SK-N-SH (cell line): ENCODE results near the gene CD34. TPM values are rescaled to one million over a fixed set of nuclear protein-coding genes. Genes with fewer than 3 reads are reported as not detected.

Experiments used
- CTCF ChIA-PET: fragments of 300-600, 350-600 bp; formaldehyde crosslinking; extraction: SDS; loops from one replicate; lab custom pipeline; 2021; lab: Yijun Ruan, JAX
- POLR2A ChIA-PET: fragments of 350-600 bp; sonication (Branson Sonifier 250); formaldehyde crosslinking; extraction: SDS; loops from one replicate; lab custom pipeline; 2020; ENCODE audit warnings: antibody characterized with exemption, inconsistent platforms; lab: Yijun Ruan, JAX
- DNase-seq: peaks from one replicate; pipeline ENCODE4 v3.0.0; 2012
- H2AFZ ChIP-seq: fragments of 200-600 bp; sonication (generic); 2 replicates; pipeline ENCODE4 v1.8.1; 2016; ENCODE audit warnings: antibody characterized with exemption, mild to moderate bottlenecking, low read depth
- H3F3A ChIP-seq: fragments of 200-600 bp; sonication (generic); replicated peaks from 2 replicates; pipeline ENCODE3; 2016; ENCODE audit warnings: antibody characterized with exemption, mild to moderate bottlenecking; ENCODE audit not compliant: insufficient read depth
- H3K27ac ChIP-seq, 2 experiments: fragments of 200-500 bp in 1 of 2; fragments of 200-600 bp in 1 of 2; sonication (Bioruptor generic) in 1 of 2; sonication (generic), shearing (Covaris generic) in 1 of 2; 2 replicates each; pipeline versions ENCODE4 v1.5.1 to v1.6.1; 2014 to 2016; ENCODE audit warnings: low read depth in 2 of 2, inconsistent platforms in 1 of 2, low read length in 1 of 2, mild to moderate bottlenecking in 1 of 2, mixed read lengths in 1 of 2
- H3K27me3 ChIP-seq: fragments of 200-600 bp; sonication (generic), shearing (Covaris generic); 2 replicates; pipeline ENCODE4 v1.6.1; 2016; ENCODE audit warnings: mixed run types; ENCODE audit not compliant: insufficient read depth
- H3K36me3 ChIP-seq, 2 experiments: fragments of 200-500 bp in 1 of 2; fragments of 200-600 bp in 1 of 2; sonication (Bioruptor generic) in 1 of 2; sonication (generic) in 1 of 2; replicated peaks in 1 of 2; 2 replicates each; pipeline versions ENCODE3 to v1.5.1; 2014 to 2016; ENCODE audit warnings: low read length in 1 of 2, mild to moderate bottlenecking in 1 of 2; ENCODE audit not compliant: insufficient read depth in 2 of 2, control insufficient read depth in 1 of 2
- H3K4me1 ChIP-seq, 2 experiments: fragments of 200-500 bp in 1 of 2; fragments of 200-600 bp in 1 of 2; sonication (Bioruptor generic) in 1 of 2; sonication (generic), shearing (Covaris generic) in 1 of 2; 2 replicates each; pipeline versions ENCODE4 v1.5.1 to v1.6.1; 2014 to 2016; ENCODE audit warnings: low read depth in 1 of 2, low read length in 1 of 2, mixed run types in 1 of 2; ENCODE audit not compliant: insufficient read depth in 2 of 2, control insufficient read depth in 1 of 2
- H3K4me2 ChIP-seq: fragments of 200-600 bp; sonication (generic), shearing (Covaris generic); 2 replicates; pipeline ENCODE4 v1.6.1; 2017; ENCODE audit warnings: mixed run types
- H3K4me3 ChIP-seq, 2 experiments: fragments of 200-500 bp in 1 of 2; fragments of 200-600 bp in 1 of 2; sonication (Bioruptor generic) in 1 of 2; sonication (generic), shearing (Covaris generic) in 1 of 2; 2 replicates each; pipeline versions ENCODE4 v1.5.1 to v1.8.1; 2014 to 2016; ENCODE audit warnings: low read depth in 2 of 2, inconsistent platforms in 1 of 2, low read length in 1 of 2, mild to moderate bottlenecking in 1 of 2, mixed read lengths in 1 of 2, moderate library complexity in 1 of 2
- H3K79me2 ChIP-seq: fragments of 200-600 bp; sonication (generic); 2 replicates; pipeline ENCODE4 v1.8.1; 2017; ENCODE audit warnings: mild to moderate bottlenecking; ENCODE audit not compliant: insufficient read depth
- H3K9ac ChIP-seq: fragments of 200-600 bp; sonication (generic); 2 replicates; pipeline ENCODE4 v1.6.1; 2017; ENCODE audit warnings: mixed run types
- H3K9me2 ChIP-seq: fragments of 200-600 bp; sonication (generic); 2 replicates; pipeline ENCODE4 v1.6.1; 2017; ENCODE audit warnings: mixed run types
- H3K9me3 ChIP-seq: fragments of 200-600 bp; sonication (generic); 2 replicates; pipeline ENCODE4 v1.6.1; 2017; ENCODE audit warnings: mixed run types, mild to moderate bottlenecking, moderate library complexity
- H4K20me1 ChIP-seq: fragments of 200-600 bp; sonication (generic); 2 replicates; pipeline ENCODE4 v1.6.1; 2017; ENCODE audit warnings: mild to moderate bottlenecking, mixed run types; ENCODE audit not compliant: insufficient read depth
- FOSL2 ChIP-seq: IDR thresholded peaks from 2 replicates; pipeline ENCODE4 v1.4.0; 2012; ENCODE audit warnings: low read depth, mild to moderate bottlenecking, moderate library complexity, borderline replicate concordance
- GABPA ChIP-seq: IDR thresholded peaks from 2 replicates; pipeline ENCODE4 v1.4.0; 2012; ENCODE audit warnings: low read depth, mild to moderate bottlenecking
- GATA2 ChIP-seq: sonication (generic); formaldehyde crosslinking; IDR thresholded peaks from 2 replicates; pipeline ENCODE4 v1.5.0; 2020; ENCODE audit warnings: mild to moderate bottlenecking, missing genetic modification reagents
- RAD21 ChIP-seq: IDR thresholded peaks from 2 replicates; pipeline ENCODE4 v1.6.1; 2012; ENCODE audit warnings: mild to moderate bottlenecking, low read length
- RCOR1 ChIP-seq: fragments of 150-350 bp; IDR thresholded peaks from 2 replicates; pipeline ENCODE4 v1.6.1; 2017; ENCODE audit warnings: antibody characterized with exemption, low read length
- RFX5 ChIP-seq: IDR thresholded peaks from 2 replicates; pipeline ENCODE4 v1.6.1; 2012; ENCODE audit warnings: mild to moderate bottlenecking, improper control_type of control experiment, low read length
- TAF1 ChIP-seq: IDR thresholded peaks from 2 replicates; pipeline ENCODE4 v1.6.1; 2012; ENCODE audit warnings: low read depth, mild to moderate bottlenecking, low read length, moderate library complexity, borderline replicate concordance
- TCF12 ChIP-seq: IDR thresholded peaks from 2 replicates; pipeline ENCODE4 v1.4.0; 2012
- WGBS: methylation state at CpG from one replicate; pipeline ENCODE4 v1.1.6; 2017; ENCODE audit warnings: low lambda C conversion rate; 5-methylcytosine and 5-hydroxymethylcytosine counted together
- polyA plus RNA-seq, 3 experiments: library from polyadenylated mRNA; depleted of rRNA; stranded (reverse); fragments of >200 nt; gene quantifications; 2 replicates each; pipeline ENCODE4 v1.2.3, GENCODE V29; 2012
- TF ChIP-seq, protein P1 (sequence below): IDR thresholded peaks from 2 replicates; pipeline ENCODE4 v1.4.0; 2012; ENCODE audit warnings: low read depth, borderline replicate concordance
- TF ChIP-seq, protein P2 (sequence below): IDR thresholded peaks from 2 replicates; pipeline ENCODE4 v1.6.1; 2012; ENCODE audit warnings: mild to moderate bottlenecking, low read depth, low read length, moderate library complexity
- TF ChIP-seq, protein P3 (sequence below): fragments of 200-600 bp; sonication (generic); IDR thresholded peaks from 2 replicates; pipeline ENCODE4 v1.6.1; 2017; ENCODE audit warnings: antibody characterized with exemption, mild to moderate bottlenecking, moderate library complexity
- TF ChIP-seq, protein P4 (sequence below): IDR thresholded peaks from 2 replicates; pipeline ENCODE4 v1.4.0; 2012; ENCODE audit warnings: low read depth

Gene CD34
- polyA plus RNA-seq, 1 of the 3 experiments (the other 2 are of a cell fraction) = 0.59 TPM

DNA sequence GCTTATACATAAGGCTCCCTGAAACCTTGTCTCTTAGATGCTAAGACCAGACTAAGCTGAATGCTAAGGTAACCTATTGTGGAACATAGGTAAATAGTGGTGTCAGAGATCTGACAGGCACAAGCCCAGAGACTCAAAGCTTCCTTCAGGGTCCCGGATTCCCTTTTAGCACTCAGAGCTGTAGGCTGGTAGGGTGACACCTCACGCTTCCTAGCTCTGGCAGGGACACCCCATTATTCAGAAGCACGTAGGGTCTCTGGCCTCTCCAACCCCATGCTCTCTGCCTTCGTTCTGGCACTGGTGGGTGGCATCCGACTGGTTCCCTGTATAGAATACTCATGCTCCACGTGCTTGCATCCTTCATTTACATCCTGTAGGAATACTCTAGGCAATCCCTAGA, 68.4 kb downstream of the CD34 start (continued):
- TF ChIP-seq, protein P1, sequence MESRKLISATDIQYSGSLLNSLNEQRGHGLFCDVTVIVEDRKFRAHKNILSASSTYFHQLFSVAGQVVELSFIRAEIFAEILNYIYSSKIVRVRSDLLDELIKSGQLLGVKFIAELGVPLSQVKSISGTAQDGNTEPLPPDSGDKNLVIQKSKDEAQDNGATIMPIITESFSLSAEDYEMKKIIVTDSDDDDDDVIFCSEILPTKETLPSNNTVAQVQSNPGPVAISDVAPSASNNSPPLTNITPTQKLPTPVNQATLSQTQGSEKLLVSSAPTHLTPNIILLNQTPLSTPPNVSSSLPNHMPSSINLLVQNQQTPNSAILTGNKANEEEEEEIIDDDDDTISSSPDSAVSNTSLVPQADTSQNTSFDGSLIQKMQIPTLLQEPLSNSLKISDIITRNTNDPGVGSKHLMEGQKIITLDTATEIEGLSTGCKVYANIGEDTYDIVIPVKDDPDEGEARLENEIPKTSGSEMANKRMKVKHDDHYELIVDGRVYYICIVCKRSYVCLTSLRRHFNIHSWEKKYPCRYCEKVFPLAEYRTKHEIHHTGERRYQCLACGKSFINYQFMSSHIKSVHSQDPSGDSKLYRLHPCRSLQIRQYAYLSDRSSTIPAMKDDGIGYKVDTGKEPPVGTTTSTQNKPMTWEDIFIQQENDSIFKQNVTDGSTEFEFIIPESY = no peak
- TF ChIP-seq, protein P2, sequence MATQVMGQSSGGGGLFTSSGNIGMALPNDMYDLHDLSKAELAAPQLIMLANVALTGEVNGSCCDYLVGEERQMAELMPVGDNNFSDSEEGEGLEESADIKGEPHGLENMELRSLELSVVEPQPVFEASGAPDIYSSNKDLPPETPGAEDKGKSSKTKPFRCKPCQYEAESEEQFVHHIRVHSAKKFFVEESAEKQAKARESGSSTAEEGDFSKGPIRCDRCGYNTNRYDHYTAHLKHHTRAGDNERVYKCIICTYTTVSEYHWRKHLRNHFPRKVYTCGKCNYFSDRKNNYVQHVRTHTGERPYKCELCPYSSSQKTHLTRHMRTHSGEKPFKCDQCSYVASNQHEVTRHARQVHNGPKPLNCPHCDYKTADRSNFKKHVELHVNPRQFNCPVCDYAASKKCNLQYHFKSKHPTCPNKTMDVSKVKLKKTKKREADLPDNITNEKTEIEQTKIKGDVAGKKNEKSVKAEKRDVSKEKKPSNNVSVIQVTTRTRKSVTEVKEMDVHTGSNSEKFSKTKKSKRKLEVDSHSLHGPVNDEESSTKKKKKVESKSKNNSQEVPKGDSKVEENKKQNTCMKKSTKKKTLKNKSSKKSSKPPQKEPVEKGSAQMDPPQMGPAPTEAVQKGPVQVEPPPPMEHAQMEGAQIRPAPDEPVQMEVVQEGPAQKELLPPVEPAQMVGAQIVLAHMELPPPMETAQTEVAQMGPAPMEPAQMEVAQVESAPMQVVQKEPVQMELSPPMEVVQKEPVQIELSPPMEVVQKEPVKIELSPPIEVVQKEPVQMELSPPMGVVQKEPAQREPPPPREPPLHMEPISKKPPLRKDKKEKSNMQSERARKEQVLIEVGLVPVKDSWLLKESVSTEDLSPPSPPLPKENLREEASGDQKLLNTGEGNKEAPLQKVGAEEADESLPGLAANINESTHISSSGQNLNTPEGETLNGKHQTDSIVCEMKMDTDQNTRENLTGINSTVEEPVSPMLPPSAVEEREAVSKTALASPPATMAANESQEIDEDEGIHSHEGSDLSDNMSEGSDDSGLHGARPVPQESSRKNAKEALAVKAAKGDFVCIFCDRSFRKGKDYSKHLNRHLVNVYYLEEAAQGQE = no peak
- TF ChIP-seq RCOR1 = no peak
- TF ChIP-seq, all 33 proteins: peak for 0

DNA sequence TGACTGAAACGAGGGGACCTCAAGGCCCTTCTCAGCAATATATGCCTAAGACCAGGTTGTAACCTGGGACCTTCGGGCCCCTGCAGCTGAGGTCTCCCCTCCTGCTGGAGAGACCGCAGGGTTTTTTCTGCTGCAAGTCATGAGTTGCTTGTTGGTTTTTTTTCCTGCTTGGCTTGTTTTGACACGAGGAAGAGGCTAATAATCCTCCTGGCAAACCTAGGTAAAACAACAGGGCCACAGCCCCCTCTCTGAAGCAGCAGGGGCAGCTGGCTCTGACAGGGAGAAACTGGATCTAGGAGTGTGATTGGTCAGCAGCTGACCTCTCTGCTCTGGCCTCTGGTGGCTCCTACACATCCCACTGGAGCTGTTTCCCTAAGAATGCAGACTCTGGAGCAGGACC, 69.0 kb downstream of the CD34 start:
- Histone ChIP-seq H3K4me3 (no peak overlapping the region), H3K4me1 (peaks cover 0 to 3% of the 10 kb centered on the region in 2 experiments; a peak in 1 of 4 replicates), H2AFZ (no peak overlapping the region), H3F3A (no peaks in the 10 kb centered on the region), H3K9me3 (no peaks in the 10 kb centered on the region), H3K36me3 (no peaks in the 10 kb centered on the region), H3K79me2 (peaks cover 3% of the 10 kb centered on the region; the same call in 1 of the 2 replicates), H3K4me2 (no peak overlapping the region), H3K27me3 (no peaks in the 10 kb centered on the region), H3K27ac (no peak overlapping the region), H3K9me2 (no peaks in the 10 kb centered on the region), H4K20me1 (no peaks in the 10 kb centered on the region), H3K9ac (no peak overlapping the region)
- no peak for TF ChIP-seq FOSL2
- TF ChIP-seq, protein P2 = no peak
- no peak for TF ChIP-seq RFX5
- TF ChIP-seq GATA2 (CRISPR knock-in tag) = no peak
- no peak for TF ChIP-seq GABPA
- TF ChIP-seq, protein P3, sequence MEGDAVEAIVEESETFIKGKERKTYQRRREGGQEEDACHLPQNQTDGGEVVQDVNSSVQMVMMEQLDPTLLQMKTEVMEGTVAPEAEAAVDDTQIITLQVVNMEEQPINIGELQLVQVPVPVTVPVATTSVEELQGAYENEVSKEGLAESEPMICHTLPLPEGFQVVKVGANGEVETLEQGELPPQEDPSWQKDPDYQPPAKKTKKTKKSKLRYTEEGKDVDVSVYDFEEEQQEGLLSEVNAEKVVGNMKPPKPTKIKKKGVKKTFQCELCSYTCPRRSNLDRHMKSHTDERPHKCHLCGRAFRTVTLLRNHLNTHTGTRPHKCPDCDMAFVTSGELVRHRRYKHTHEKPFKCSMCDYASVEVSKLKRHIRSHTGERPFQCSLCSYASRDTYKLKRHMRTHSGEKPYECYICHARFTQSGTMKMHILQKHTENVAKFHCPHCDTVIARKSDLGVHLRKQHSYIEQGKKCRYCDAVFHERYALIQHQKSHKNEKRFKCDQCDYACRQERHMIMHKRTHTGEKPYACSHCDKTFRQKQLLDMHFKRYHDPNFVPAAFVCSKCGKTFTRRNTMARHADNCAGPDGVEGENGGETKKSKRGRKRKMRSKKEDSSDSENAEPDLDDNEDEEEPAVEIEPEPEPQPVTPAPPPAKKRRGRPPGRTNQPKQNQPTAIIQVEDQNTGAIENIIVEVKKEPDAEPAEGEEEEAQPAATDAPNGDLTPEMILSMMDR = no peak
- TF ChIP-seq, protein P1 = no peak
- TF ChIP-seq, protein P4, sequence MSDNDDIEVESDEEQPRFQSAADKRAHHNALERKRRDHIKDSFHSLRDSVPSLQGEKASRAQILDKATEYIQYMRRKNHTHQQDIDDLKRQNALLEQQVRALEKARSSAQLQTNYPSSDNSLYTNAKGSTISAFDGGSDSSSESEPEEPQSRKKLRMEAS = no peak
- no peak for TF ChIP-seq TCF12
- no peak for TF ChIP-seq TAF1
- TF ChIP-seq RAD21 = no peak
- DNase-seq = no peak
- ChIA-PET POLR2A (no interaction called here), CTCF (interaction anchor here (2.0 to 3.3 kb wide), 3 partner anchors 12 to 27 kb away, joined by 4 to 16 read pairs (median 13); no protein-coding TSS in a partner anchor)
- WGBS = 100% methylated on average over 2 of the region's 4 CpGs
